Islet precursor cell (in vitro differentiated cells): ENCODE results near the gene NEK4.

Source experiments
- DNase-seq: peaks from one replicate; pipeline ENCODE4 v3.0.0-alpha.2; 2018

Gene NEK4

GRCh38 chr3:52792961-52793695 lies 22.4 kb upstream of the NEK4 start:
- no peak for DNase-seq

GRCh38 chr3:52792413-52792812 lies 21.7 kb upstream of the NEK4 start:
- DNase-seq = no peak

GRCh38 chr3:52791928-52792327 lies 21.2 kb upstream of the NEK4 start:
- no peak for DNase-seq

- no peak for DNase-seq
These were observed 20.6 kb upstream of the NEK4 start for GRCh38 chr3:52791366-52791765.

GRCh38 chr3:52790741-52791140 lies 20.0 kb upstream of the NEK4 start:
- no peak for DNase-seq

- DNase-seq = no peak
These were observed 19.6 kb upstream of the NEK4 start for GRCh38 chr3:52790337-52790736.

GRCh38 chr3:52789746-52790040 lies 19.0 kb upstream of the NEK4 start:
- no peak for DNase-seq

GRCh38 chr3:52788890-52789745 lies 18.4 kb upstream of the NEK4 start:
- no peak for DNase-seq

GRCh38 chr3:52787672-52788625 lies 17.2 kb upstream of the NEK4 start:
- DNase-seq = no peak

GRCh38 chr3:52787246-52787645 lies 16.5 kb upstream of the NEK4 start:
- DNase-seq = no peak

GRCh38 chr3:52786330-52787215 lies 15.8 kb upstream of the NEK4 start:
- no peak for DNase-seq

GRCh38 chr3:52784931-52785590 lies 14.3 kb upstream of the NEK4 start:
- DNase-seq = no peak

- no peak for DNase-seq
These were observed 13.4 kb upstream of the NEK4 start for GRCh38 chr3:52784021-52784621.

- no peak for DNase-seq
These were observed 12.4 kb upstream of the NEK4 start for GRCh38 chr3:52783211-52783555.

GRCh38 chr3:52782412-52783210 lies 11.9 kb upstream of the NEK4 start:
- DNase-seq = peak; percentile 40

GRCh38 chr3:52781741-52782140 lies 11.0 kb upstream of the NEK4 start:
- peak; percentile 42 for DNase-seq

GRCh38 chr3:52779837-52780585 lies 9.3 kb upstream of the NEK4 start:
- no peak for DNase-seq

- peak; percentile 46 for DNase-seq
These were observed 8.5 kb upstream of the NEK4 start for GRCh38 chr3:52779011-52779836.
